Activated T-cell treated with anti-CD3 and anti-CD28 coated beads for 4 hours (primary cell): ENCODE results near the gene AKR1C2.
"Not testable (repeated sequence)": the region's sequence is repeated elsewhere in the genome, so short reads cannot be mapped to it uniquely, and the experiment has no call there.

Source experiments
- DNase-seq: peaks from one replicate; pipeline ENCODE4 v3.0.0-alpha.2; 2020

AKR1C2 gene

DNA sequence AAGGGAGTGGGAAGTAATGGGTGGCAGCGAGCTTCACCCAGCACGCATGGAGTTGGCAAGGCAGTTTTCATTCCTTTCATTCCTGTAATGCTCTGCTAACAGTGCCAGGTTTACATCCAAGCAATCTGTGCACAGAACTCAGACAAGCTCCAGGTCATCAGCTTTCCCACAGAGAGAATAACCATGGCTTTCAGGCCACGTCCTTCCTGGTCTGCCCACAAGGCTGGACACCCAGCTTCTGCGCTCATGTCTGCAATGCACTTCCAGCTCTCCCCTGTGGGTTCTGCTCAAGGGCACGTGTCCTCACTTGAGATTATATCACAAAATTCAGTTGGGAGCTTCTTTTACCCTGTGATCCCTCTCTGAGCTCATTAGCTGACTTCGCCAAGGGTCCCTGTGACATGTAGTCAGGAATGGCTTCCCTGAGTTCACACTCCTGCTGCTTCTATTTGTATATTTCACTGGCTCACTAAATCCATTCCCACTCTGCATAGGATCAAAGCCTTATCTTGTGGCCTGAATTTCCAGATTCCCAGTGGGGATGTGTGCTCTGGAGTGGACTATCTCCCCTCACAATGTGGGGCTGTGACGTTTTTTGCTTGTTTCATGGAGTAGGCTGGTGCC lies 18.6 kb downstream of the AKR1C2 start:
- no peak for DNase-seq

DNA sequence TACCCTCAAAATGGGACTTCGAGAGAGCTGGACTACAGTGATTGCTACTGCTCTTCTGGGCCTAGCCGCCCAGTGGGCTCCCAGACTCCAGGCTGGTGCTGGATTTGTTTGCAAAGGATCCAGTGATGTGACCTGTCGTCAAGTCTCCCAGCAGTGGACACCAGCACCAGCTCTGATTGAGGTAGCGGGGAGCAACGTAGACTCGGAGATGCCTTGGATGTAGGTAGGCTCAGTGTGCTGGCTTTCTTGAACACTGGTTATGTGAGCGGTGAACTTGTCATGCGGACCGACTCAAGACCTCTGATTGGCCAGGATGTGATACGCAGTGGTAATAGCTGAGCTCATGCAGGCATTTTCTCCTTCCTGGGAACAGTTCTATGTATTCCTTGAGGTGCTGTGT lies 19.4 kb downstream of the AKR1C2 start:
- no peak for DNase-seq

DNA sequence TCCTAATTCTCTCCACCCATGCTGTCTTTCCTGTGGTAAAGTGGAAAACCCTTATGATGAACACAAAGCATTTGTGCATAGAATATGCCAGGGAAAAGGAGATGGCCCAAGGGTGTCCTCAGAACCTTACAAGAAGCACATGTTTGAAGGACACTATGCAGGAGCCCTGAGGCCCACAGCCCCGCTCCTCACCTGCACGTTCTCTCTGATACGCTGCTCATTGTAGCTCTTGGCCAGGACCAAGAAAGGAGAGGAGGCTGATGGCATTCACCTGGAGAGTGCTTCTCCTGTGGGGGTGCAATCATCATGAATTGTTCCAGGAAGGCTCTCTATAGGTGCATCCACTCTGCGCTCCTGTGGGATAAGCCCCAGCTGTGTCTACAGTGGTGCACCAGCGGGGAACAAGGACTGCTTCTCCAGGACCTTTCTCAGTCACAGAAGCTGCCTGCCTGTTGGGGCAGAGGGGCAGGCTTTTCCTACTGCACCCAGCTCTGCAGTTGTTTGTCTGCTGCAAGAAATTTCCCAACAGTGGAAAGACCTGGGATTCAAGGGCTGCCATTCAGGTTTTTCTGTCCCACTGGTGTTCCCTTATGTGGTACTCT lies 19.9 kb downstream of the AKR1C2 start:
- DNase-seq = no peak

DNA sequence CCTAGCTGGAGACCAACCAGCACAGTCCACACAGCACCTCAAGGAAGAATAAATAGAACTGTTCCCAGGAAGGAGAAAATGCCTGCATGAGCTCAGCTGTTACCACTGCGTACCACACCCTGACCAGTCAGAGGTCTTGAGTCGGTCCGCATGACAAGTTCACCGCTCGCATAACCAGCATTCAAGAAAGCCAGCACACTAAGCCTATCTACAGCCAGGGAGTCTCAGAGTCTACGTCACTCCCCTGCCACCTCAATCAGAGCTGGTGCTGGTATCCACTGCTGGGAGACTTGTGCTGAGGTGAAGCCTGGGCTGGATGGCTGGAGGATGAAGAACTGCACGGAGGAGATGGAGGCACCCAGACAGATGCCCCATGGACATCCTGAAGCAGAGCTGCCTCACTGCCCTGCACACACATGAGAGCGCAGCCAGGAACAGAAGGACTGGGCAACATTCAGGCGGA lies 20.9 kb downstream of the AKR1C2 start:
- no peak for DNase-seq

DNA sequence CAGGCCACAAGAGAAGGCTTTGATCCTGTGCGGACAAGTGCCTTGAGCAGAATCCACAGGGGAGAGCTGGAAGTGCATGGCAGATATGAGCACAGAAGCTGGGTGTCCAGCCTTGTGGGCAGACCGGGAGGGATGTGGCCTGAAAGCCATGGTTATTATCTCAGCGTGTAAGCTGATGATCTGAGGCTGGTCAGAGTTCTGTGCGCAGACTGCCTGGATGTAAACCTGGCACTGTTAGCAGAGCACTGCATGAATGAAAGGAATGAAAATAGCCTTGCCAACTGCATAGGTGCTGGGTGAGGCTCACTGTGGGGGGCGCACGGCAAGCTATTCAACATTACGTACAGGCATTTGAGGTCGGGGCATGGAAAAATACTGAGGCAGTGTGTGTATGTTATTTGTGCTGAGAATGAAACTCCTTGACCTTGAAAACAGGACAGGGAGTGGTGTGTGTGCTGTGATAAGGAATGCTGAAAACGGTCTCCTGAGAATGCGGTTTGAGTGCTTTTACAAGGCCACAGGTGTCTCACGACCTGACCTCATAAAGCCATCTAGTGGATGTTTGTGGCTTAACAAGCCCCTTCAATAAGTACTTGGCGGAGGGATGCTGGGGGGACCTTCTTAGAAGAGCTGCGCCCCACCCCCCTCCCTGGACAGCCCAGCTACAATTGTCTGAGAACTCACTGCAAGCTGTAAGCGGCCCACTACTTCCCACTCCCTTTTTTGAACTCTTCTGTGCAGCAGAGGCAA lies 21.8 kb downstream of the AKR1C2 start:
- no peak for DNase-seq

DNA sequence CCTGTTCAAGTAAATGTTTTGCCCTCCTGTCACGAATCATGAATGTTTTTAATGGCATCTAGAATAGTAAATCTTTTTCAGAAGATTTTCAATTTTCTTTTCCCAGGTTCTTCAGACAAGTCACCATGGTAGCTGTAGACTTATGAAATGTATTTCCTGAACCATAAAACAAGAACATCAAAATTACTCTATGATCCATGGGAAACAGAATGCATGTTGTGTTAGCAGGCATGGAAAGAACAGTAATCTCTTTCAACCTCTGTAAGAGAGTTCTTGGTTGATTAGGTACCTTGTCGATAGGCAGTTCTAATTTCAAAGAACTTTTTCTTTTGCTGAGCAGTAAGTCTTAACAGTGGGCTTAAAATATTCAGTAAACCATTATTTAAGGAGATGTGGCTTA lies 22.9 kb downstream of the AKR1C2 start:
- DNase-seq = no peak

DNA sequence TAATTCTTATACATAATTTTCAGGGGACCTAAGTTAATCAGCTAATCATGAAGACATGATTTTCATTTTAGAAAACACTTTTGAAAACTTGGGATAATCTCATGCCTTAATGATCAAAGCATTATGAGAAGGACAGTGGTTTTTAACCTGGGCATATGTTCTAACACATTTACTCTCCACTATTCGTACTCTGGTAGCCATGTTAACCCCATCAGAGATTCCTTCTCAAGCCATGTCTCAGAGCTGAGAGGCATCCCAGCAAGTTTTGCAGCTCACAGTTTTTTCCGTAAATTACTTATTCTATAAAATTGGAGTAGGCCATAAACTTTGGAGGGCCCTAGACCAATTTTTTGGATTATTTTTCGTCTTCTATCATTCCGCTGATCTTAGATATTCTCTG lies 24.8 kb downstream of the AKR1C2 start:
- DNase-seq = no peak

DNA sequence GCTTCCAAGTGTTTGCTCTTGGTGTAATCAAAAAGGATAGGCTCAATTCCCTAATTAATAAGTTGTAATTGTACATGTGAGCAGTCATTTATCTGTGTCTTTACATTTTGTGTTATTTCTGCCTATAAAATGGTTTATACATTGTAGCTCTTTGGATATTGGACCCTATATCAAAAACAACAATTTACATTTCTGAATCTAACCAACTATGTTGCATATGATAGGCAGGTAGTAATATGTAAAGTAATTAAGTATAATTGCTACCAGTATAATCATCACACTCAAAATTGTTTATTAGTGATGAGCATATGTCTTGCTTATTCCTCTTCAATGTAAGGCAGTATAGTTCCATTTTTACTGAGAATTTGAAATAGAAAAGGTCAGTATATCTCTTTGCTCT lies 26.6 kb downstream of the AKR1C2 start:
- no peak for DNase-seq

DNA sequence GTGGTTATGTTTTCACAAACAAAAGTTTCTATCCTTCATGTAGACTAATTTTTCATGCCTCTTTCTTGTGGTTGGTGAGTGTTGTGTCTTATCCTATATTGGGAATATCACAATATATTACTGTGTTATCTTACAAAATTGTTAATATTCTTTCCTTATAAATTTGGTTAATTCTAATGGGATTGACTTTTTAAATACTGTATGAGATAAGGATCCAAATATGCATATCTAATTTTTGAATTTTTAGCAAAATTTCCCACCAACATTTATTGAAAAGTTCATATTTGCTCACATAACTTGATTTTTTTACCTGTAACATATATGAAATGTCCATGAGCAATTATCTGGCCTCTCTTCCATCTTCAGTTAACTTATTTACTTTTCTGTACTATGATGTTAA lies 29.3 kb downstream of the AKR1C2 start:
- not testable (repeated sequence) for DNase-seq

DNA sequence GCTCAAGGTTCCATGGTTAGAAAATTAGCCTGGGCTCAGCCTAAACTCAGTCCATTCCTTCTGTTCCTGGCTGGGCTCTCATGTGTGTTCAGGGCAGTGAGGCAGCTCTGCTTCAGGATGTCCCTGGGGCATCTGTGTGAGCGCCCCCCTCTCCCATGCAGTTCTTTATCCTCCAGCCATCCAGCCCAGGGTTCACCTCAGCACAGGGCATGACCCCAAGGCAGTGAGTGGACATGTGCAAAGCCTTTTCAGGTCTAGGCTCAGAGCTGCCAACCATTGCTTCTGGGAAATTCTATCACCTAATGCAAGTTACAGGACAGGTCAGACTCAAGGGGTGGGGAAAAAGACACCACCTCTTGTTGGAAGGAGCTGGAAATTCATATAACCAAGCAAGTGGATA lies 30.4 kb downstream of the AKR1C2 start:
- DNase-seq = not testable (repeated sequence)

DNA sequence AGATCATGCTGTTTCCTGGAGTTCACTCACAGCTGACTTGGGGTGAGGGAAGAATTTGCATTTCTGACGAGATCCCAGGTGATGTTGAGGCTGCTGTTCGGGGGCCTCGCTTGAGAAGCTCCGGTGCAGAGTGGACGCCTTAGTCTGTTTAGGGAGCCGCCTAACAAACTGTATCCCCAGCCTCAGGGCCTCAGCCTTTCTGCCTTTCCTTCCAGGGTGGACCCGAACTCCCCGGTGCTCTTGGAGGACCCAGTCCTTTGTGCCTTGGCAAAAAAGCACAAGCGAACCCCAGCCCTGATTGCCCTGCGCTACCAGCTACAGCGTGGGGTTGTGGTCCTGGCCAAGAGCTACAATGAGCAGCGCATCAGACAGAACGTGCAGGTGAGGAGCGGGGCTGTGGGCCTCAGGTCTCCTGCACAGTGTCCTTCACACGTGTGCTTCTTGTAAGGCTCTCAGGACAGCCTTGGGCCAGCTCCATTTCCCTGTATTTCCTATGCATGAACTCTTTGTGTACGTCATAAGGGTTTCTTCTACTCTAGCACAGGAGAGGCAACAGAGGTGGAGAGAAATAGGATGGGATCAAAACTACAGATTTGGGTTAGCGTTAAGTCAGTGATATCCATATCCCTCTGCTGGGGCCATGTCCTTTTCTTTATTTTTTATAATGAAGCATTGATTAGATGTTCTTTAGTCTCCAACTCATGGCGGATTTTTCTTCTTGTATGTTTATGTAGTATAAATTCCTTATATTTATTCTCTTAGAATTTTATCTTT lies 31.1 kb downstream of the AKR1C2 start:
- DNase-seq = not testable (repeated sequence)

DNA sequence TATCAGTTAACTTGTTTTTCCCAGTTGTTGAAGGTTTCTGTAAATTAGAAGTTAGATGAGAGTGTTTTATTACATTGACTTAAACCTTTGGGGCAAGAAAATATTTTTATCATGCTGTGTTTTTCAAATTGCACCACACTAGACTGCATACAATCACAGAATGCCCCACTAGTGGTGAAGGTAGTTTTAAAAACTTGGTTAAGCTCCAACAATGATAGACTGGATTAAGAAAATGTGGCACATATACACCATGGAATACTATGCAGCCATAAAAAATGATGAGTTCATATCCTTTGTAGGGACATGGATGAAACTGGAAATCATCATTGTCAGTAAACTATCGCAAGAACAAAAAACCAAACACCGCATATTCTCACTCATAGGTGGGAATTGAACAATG lies 33.3 kb downstream of the AKR1C2 start:
- DNase-seq = not testable (repeated sequence)

DNA sequence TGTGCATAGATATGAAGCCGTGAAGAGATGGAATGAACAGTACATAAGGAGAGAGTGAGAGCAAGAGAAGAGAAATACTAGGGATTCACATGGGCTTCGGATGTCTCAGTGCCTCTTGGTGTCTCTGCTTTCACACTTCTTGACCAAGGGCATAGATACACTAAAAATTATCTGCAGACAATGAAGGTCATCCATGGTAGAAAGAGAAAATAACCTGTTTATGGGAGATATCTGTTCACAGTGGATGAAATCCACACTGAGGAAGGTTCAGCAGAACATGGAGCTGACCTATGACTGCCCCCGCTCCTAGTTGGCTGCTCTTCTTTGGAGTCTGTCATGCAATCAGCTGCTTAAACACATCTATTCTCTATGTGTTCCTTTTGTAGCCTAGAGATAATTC lies 34.4 kb downstream of the AKR1C2 start:
- DNase-seq = not testable (repeated sequence)

DNA sequence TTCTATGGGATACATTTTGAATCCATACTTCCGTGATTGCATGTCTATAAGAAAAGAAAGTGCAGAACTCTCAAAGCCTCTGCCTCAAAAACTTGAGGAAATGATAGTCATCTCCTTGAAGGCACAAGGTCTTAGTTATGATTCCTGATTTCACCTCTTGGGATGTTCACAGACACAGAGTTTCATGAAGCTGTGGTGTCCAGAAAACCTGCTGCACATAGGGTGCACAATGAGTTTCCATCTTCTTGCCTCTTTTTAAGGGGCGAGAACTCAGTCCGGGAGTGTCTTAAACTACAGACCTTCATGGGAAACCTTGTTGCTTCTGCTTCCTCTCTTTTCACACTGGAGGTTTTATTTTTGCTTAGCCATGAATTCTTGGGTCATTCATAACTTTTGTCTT lies 36.5 kb downstream of the AKR1C2 start:
- DNase-seq = not testable (repeated sequence)

DNA sequence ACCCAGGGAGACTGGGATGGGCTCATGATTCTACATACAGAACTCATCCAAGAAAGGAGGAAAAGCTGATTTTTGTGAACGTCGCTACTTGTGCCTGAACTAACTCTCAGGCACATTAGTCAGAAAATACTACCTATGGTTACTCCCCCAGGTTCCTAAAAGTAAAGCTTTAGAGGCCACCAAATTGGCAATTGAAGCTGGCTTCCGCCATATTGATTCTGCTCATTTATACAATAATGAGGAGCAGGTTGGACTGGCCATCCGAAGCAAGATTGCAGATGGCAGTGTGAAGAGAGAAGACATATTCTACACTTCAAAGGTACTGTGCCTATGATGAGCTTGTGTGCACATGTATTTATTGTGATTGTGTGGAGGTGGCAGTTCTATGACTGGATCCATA lies 37.9 kb downstream of the AKR1C2 start:
- not testable (repeated sequence) for DNase-seq

DNA sequence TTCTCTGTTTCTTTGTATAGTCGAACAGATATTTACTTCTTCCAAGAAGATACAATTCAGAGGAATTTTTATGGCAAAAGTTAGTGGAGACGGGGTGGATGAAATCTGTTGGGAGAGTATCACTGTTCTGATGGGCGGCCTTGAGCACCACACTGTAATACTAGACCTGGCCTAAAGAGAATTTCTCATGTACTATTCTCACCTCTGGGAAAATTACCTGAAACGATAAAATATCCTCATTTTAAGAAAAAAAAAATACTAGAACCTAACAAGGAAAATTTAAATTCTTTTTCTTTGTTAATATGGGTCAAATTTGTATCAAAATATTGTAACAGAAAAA lies 39.9 kb downstream of the AKR1C2 start:
- DNase-seq = not testable (repeated sequence)

DNA sequence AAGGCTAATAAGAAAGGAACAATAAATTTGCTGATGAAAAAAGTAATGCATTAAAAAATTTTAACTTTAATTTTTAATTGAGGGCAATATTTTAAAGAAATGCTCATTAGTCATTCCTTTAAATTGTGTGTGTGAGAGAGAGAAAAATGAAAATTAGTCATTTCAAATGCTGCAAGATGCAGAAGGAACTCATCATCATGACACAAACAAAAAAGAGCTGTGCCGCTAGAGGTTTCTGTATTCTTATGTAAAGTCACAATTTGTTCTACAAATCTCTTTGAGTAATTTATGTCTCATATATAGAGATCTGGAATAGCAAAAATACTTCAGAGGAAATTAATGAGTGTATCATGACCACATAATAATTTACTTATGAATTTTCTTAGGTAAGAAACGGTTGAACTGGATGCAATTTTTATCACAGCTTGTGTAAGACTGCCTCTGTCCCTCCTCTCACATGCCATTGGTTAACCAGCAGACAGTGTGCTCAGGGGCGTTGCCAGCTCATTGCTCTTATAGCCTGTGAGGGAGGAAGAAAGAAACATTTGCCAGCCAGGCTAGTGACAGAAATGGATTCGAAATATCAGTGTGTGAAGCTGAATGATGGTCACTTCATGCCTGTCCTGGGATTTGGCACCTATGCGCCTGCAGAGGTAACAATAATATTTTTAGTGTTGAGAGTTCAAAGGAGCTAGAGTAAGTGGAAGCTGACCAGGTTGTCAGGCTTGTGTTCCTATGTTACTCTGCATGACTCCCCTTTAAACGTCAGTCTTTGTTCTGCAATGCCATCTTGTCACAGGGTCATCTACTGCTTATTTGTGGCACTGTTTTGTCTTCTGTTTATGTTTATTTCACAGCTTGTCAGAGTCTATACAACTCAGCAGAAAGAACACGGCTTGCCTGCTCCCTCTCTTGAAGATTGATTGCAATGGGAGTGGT lies 40.5 kb downstream of the AKR1C2 start, which contains the start of gene AKR1C1:
TSS of gene AKR1C1 (plus strand) at position 540 of the 939 bp plus-strand sequence. CDS start at position 570, 30 bp downstream.
- DNase-seq = not testable (repeated sequence)

DNA sequence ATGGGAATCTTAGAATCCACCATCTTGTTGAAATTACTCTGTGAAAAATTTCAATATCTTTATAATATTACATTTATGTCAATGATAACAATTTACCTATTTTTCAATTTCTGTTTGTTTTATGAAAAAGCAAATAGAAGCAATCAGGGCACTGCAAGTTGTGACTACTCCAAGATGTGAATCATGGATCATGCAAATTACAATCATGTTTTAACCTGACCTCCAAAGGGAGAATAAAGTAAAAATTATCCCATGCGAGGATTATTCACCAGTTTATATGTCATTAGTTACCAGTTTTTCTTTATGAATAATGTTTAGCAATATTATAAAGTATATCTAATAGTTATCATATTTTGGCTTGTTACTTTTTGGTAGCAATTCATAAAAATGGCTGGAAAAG lies 41.3 kb downstream of the AKR1C2 start:
- DNase-seq = not testable (repeated sequence)

DNA sequence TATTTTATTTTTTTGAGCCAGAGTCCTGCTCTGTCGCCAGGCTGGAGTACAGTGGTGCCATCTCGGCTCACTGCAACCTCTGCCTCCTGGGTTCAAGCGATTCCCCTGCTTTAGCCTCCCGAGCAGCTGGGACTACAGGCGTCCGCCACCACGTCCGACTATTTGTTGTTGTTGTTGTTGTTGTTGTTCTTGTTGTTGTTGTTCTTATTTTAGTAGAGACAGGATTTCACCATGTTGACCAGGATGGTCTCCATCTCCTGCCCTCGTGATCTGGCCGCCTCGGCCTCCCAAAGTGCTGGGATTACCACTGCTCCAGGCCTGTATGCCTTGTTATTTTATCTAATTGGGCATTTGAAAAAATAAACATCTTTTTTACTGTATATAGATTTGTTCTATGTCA lies 42.1 kb downstream of the AKR1C2 start:
- not testable (repeated sequence) for DNase-seq

DNA sequence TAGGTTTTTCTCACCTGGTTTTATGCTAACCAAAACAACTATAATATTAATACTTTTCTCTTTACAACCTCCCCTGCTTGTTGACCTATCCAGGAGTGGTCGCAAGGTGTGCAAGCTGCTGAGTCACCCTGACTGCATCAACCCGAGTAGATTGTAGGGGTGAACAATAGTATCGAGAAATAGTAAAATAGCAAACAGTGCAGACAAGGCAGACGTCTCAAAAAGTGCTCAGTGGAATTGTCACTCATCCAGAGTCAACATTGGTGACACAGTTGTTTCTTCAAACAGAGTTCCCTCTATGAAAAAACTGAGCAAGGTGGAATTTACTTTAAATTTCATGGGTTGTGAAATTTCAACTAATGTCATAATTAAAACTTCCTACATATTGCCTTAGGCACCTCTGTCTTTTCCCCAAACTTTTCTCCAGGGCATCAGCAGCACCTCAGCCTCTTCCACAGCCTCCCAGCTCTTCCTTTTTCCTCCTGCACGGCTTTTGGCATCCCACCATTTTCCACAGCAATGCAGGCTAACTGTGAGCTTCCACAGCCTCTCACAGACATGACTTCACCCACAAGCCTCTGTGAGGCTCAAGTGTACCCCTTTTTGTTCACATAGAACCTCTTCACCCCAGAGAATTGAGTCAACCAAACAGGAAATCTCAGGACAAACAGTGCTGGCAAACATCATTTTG lies 46.6 kb downstream of the AKR1C2 start:
- not testable (repeated sequence) for DNase-seq

DNA sequence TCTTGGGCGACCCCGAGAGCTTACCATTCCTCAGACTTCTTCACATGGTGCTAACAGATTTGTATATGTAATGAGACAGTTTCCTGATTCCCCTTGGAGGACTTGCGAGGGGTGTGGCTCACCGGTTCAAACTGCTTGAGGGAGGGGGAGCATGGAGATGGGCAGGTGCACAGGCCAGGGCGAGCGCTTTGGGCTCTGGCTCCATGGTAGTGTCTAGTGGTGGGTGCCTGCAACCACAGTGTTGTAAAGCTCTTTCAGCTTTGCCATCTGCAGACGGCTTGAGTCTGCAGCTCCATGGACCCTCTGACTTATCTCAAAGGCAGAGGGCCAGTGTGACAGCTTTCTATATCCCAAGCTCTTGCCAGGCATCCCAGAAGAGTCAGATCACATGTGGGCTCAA lies 47.6 kb downstream of the AKR1C2 start:
- not testable (repeated sequence) for DNase-seq
